ENCODE measurements around the gene PTPRG. TPM values are rescaled to one million over a fixed set of nuclear protein-coding genes. Genes with fewer than 3 reads are reported as not detected.

Gene PTPRG
- total and polyA plus RNA-seq, 2 donors (not counting 3 experiments of a cell fraction or from before 2014, with no cell fraction given) = 8.9 to 39.1 TPM

DNA sequence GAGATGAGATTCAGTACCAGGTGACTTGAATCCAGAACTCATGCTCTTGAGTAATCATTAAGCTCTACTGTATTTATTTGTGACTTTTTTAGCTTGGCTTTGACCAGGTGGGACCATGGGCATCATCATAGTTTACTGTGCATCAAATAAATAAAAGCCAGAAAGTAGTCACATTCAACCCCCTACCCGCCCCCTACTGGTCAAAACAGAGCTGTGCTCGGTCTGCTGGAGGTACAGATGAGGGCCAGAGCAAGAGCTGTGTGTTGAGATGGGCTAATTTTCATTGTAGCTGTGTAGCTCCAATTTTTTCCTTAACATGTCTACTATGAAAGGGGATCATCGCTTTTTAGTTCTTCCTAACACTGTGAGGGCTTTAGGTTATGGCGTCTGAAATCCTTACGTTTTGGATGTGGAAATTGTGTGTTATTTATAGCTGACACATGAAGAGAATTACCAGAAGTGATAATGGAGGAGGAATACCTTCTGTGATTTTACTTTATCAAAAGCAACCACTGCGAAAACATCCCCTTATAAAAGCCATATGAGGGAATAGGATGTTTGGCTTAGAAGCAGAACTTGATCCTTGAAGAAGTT lies 375.1 kb downstream of the PTPRG start:
- CTCF ChIA-PET = interaction anchor here (0.6 to 3.5 kb wide), 54 partner anchors 9 to 407 kb away, joined by 3 to 62 read pairs (median 5); partner anchors contain the start of gene PTPRG
- H3K79me2 ChIP-seq (ENCODE audit: control insufficient read depth, insufficient read depth, low read length) = no peaks in the 10 kb centered on the region
- no peak overlapping the region for H3K4me3 ChIP-seq (replicated peaks in 1 of 3; ENCODE audit: insufficient read depth in 1 of 3, low read depth in 1 of 3, low read length in 3 of 3)
- H3K9me1 ChIP-seq (replicated peaks; ENCODE audit: control insufficient read depth, extremely low read depth, insufficient read depth, low read length) = no peaks in the 10 kb centered on the region
- H3K9ac ChIP-seq (replicated peaks; ENCODE audit: extremely low read depth, insufficient read depth, low read length) = no peak overlapping the region
- DNase-seq (ENCODE audit: low read depth, low spot score) = peak; percentile 39
- H3K9me3 ChIP-seq (replicated peaks; ENCODE audit: control insufficient read depth, insufficient read depth, low read length) = no peaks in the 10 kb centered on the region
- POLR2A ChIA-PET = no interaction called here
- no peaks in the 10 kb centered on the region for H3K36me3 ChIP-seq (ENCODE audit: control insufficient read depth in 2 of 2, extremely low read depth in 1 of 2, insufficient read depth in 2 of 2, low read length in 2 of 2)
- peak; percentile 83 for FAIRE-seq
- H3K27me3 ChIP-seq (ENCODE audit: control insufficient read depth in 2 of 2, insufficient read depth in 2 of 2, low read length in 2 of 2) = no peaks in the 10 kb centered on the region
- BruUV-seq (replicated peaks) = no TSS peak
- intact Hi-C loops (cut with micrococcal nuclease) = loop anchor here (1.0 to 5.0 kb wide), 4 partner anchors 114 to 372 kb away; no protein-coding TSS in a partner anchor
- dilution Hi-C loops (cut with MboI; ENCODE audit: extremely low pct_ligation_motif_present, low sequenced_read_pairs) = no loop called here
- TF ChIP-seq, protein P1, sequence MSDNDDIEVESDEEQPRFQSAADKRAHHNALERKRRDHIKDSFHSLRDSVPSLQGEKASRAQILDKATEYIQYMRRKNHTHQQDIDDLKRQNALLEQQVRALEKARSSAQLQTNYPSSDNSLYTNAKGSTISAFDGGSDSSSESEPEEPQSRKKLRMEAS (IDR thresholded peaks at IDR 0.05; ENCODE audit: insufficient read depth, insufficient read length) = no peak
- TF ChIP-seq POLR2AphosphoS5 (IDR thresholded peaks at IDR 0.05; ENCODE audit: insufficient read depth, low read depth, low read length) (no peak), EZH2 (IDR thresholded peaks at IDR 0.05; ENCODE audit: borderline replicate concordance, low read depth, low read length, severe bottlenecking) (no peak), MYC (IDR thresholded peaks at IDR 0.05; ENCODE audit: low read depth, low read length) (no peak)
- TF ChIP-seq, protein P2, sequence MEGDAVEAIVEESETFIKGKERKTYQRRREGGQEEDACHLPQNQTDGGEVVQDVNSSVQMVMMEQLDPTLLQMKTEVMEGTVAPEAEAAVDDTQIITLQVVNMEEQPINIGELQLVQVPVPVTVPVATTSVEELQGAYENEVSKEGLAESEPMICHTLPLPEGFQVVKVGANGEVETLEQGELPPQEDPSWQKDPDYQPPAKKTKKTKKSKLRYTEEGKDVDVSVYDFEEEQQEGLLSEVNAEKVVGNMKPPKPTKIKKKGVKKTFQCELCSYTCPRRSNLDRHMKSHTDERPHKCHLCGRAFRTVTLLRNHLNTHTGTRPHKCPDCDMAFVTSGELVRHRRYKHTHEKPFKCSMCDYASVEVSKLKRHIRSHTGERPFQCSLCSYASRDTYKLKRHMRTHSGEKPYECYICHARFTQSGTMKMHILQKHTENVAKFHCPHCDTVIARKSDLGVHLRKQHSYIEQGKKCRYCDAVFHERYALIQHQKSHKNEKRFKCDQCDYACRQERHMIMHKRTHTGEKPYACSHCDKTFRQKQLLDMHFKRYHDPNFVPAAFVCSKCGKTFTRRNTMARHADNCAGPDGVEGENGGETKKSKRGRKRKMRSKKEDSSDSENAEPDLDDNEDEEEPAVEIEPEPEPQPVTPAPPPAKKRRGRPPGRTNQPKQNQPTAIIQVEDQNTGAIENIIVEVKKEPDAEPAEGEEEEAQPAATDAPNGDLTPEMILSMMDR (IDR thresholded peaks at IDR 0.05; ENCODE audit: extremely low read depth in 1 of 2, insufficient read depth in 1 of 2, low read depth in 1 of 2, low read length in 2 of 2) = peak; percentile 73 to 83
- H3K27ac ChIP-seq (ENCODE audit: insufficient read depth, low read depth, low read length) = no peak overlapping the region
- no peak overlapping the region for H3K4me2 ChIP-seq (ENCODE audit: insufficient read depth, low read length)
- no peaks in the 10 kb centered on the region for H3K4me1 ChIP-seq (ENCODE audit: control insufficient read depth, extremely low read depth, insufficient read depth, low read length)
- no peak overlapping the region for H2AFZ ChIP-seq (ENCODE audit: low read depth, low read length)
- no peaks in the 10 kb centered on the region for H4K20me1 ChIP-seq (replicated peaks; ENCODE audit: control insufficient read depth, extremely low read depth, insufficient read depth, low read length)
